HG02943 (cell line): ENCODE results near the gene ZCCHC14.
"Not testable (repeated sequence)": the region's sequence is repeated elsewhere in the genome, so short reads cannot be mapped to it uniquely, and the experiment has no call there.

ENCODE experiments used
- ATAC-seq: cut with Tn5 transposase; IDR thresholded peaks from one replicate; pipeline ENCODE4 v1.9.1; 2021; ENCODE audit warnings: mild to moderate bottlenecking, low read depth, moderate library complexity; ENCODE audit not compliant: unreplicated experiment

The ZCCHC14 gene

GRCh38 chr16:87482670-87483069, 10.2 kb downstream of the ZCCHC14 start:
- ATAC-seq: not testable (repeated sequence)

- no peak for ATAC-seq
Observed at GRCh38 chr16:87482266-87482665, 10.6 kb downstream of the ZCCHC14 start.

- not testable (repeated sequence) for ATAC-seq
Observed at GRCh38 chr16:87481711-87482110, 11.1 kb downstream of the ZCCHC14 start.

- not testable (repeated sequence) for ATAC-seq
Observed at GRCh38 chr16:87477209-87477981, 15.4 kb downstream of the ZCCHC14 start.

GRCh38 chr16:87474566-87474996, 18.2 kb downstream of the ZCCHC14 start:
- ATAC-seq: no peak

GRCh38 chr16:87474017-87474416, 18.8 kb downstream of the ZCCHC14 start:
- no peak for ATAC-seq

GRCh38 chr16:87472935-87473334, 19.9 kb downstream of the ZCCHC14 start:
- ATAC-seq: no peak

GRCh38 chr16:87472142-87472778, 20.6 kb downstream of the ZCCHC14 start:
- no peak for ATAC-seq

GRCh38 chr16:87471278-87472141, 21.3 kb downstream of the ZCCHC14 start:
- ATAC-seq: no peak

- ATAC-seq: no peak
Observed at GRCh38 chr16:87470332-87470731, 22.5 kb downstream of the ZCCHC14 start.

- no peak for ATAC-seq
Observed at GRCh38 chr16:87469169-87469568, 23.7 kb downstream of the ZCCHC14 start.

GRCh38 chr16:87468550-87468949, 24.3 kb downstream of the ZCCHC14 start:
- ATAC-seq: no peak

- ATAC-seq: no peak
Observed at GRCh38 chr16:87466975-87467501, 25.8 kb downstream of the ZCCHC14 start.

- ATAC-seq: no peak
Observed at GRCh38 chr16:87465879-87466278, 26.9 kb downstream of the ZCCHC14 start.

- ATAC-seq: no peak
Observed at GRCh38 chr16:87465306-87465705, 27.5 kb downstream of the ZCCHC14 start.

- no peak for ATAC-seq
Observed at GRCh38 chr16:87464691-87465300, 28.0 kb downstream of the ZCCHC14 start.

- no peak for ATAC-seq
Observed at GRCh38 chr16:87463722-87464690, 28.8 kb downstream of the ZCCHC14 start.

GRCh38 chr16:87461466-87461991, 31.3 kb downstream of the ZCCHC14 start:
- no peak for ATAC-seq

- no peak for ATAC-seq
Observed at GRCh38 chr16:87460936-87461335, 31.9 kb downstream of the ZCCHC14 start.
